ENCODE data around the gene NDUFA11. TPM values are rescaled to one million over a fixed set of nuclear protein-coding genes. Genes with fewer than 3 reads are reported as not detected.

The NDUFA11 gene
- total RNA-seq, 3 donors from 2014 or later (not counting 1 experiment from before 2014, with no cell fraction given) = 111 to 115 (median 113) TPM

- Mint-ChIP-seq H3K4me3 (no peak overlapping the region), H3K36me3 (no peaks in the 10 kb centered on the region), H3K4me1 (peaks cover 1 to 15% of the 10 kb centered on the region in 2 donors), H3K27me3 (ENCODE audit: low read depth in 2 of 2) (no peaks in the 10 kb centered on the region), H3K27ac (no peak overlapping the region), H3K9me3 (no peaks in the 10 kb centered on the region)
- no peaks in the 10 kb centered on the region for H3K4me1 ChIP-seq (ENCODE audit: control insufficient read depth, insufficient read depth, low read length)
- WGBS (ENCODE audit: insufficient coverage) = 95% methylated on average over 8 of the region's 8 CpGs
- peaks cover 24% of the 10 kb centered on the region for H3K36me3 ChIP-seq (ENCODE audit: control insufficient read depth, insufficient read depth, low read length)
- TF ChIP-seq, protein P1, sequence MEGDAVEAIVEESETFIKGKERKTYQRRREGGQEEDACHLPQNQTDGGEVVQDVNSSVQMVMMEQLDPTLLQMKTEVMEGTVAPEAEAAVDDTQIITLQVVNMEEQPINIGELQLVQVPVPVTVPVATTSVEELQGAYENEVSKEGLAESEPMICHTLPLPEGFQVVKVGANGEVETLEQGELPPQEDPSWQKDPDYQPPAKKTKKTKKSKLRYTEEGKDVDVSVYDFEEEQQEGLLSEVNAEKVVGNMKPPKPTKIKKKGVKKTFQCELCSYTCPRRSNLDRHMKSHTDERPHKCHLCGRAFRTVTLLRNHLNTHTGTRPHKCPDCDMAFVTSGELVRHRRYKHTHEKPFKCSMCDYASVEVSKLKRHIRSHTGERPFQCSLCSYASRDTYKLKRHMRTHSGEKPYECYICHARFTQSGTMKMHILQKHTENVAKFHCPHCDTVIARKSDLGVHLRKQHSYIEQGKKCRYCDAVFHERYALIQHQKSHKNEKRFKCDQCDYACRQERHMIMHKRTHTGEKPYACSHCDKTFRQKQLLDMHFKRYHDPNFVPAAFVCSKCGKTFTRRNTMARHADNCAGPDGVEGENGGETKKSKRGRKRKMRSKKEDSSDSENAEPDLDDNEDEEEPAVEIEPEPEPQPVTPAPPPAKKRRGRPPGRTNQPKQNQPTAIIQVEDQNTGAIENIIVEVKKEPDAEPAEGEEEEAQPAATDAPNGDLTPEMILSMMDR (IDR thresholded peaks at IDR 0.05) = no peak
- H3K4me3 ChIP-seq (ENCODE audit: low read length) = no peak overlapping the region
- H3K9me3 ChIP-seq (ENCODE audit: control insufficient read depth, insufficient read depth, low read length) = no peaks in the 10 kb centered on the region
- intact Hi-C loops (cut with micrococcal nuclease) = no loop called here
- ATAC-seq = no peak
- H3K27ac ChIP-seq (ENCODE audit: low read length) = no peak overlapping the region
- DNase-seq = no peak
- no peaks in the 10 kb centered on the region for H3K27me3 ChIP-seq (ENCODE audit: control insufficient read depth, insufficient read depth, low read length)
These were observed 7.7 kb downstream of the NDUFA11 start for GRCh38 chr19:5895890-5896289.

DNA sequence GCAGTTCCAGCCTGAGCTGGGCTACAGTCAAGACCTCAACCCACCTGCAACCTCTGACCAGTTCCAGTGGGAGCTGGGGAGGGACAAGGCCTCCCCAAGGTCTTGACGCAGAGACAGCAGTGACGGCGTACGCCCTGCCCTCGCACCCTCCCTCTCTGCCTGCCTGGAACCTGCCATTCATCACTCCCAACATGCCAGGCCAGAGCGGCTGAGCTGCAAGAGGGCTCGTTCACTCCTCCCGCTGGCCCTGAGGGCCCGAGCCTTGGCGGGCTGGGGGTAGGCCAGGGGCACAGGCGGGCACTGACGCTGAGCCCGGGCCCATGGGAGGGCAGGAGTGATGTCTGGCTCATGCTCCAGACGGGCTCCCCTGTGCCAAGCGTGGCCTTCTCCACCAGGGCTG is 8.2 kb downstream of the NDUFA11 start:
- H3K27me3 ChIP-seq (ENCODE audit: control insufficient read depth, insufficient read depth, low read length) = no peaks in the 10 kb centered on the region
- H3K36me3 ChIP-seq (ENCODE audit: control insufficient read depth, insufficient read depth, low read length) = peaks cover 24% of the 10 kb centered on the region
- no peaks in the 10 kb centered on the region for H3K36me3 Mint-ChIP-seq
- DNase-seq = no peak
- no peak overlapping the region for H3K4me3 ChIP-seq (ENCODE audit: low read length)
- no peaks in the 10 kb centered on the region for H3K9me3 ChIP-seq (ENCODE audit: control insufficient read depth, insufficient read depth, low read length)
- H3K4me1 ChIP-seq (ENCODE audit: control insufficient read depth, insufficient read depth, low read length) = no peaks in the 10 kb centered on the region
- no peak overlapping the region for H3K27ac Mint-ChIP-seq
- H3K4me1 Mint-ChIP-seq = peaks cover 0 to 14% of the 10 kb centered on the region in 2 donors
- ATAC-seq = no peak
- 84% methylated on average over 15 of the region's 15 CpGs for WGBS (ENCODE audit: insufficient coverage)
- no peak overlapping the region for H3K27ac ChIP-seq (ENCODE audit: low read length)
- TF ChIP-seq, protein P1 (IDR thresholded peaks at IDR 0.05) = no peak
- H3K27me3 Mint-ChIP-seq (ENCODE audit: low read depth in 2 of 2) = no peaks in the 10 kb centered on the region
- no peak overlapping the region for H3K4me3 Mint-ChIP-seq
- intact Hi-C loops (cut with micrococcal nuclease) = no loop called here
- H3K9me3 Mint-ChIP-seq = no peaks in the 10 kb centered on the region

DNA sequence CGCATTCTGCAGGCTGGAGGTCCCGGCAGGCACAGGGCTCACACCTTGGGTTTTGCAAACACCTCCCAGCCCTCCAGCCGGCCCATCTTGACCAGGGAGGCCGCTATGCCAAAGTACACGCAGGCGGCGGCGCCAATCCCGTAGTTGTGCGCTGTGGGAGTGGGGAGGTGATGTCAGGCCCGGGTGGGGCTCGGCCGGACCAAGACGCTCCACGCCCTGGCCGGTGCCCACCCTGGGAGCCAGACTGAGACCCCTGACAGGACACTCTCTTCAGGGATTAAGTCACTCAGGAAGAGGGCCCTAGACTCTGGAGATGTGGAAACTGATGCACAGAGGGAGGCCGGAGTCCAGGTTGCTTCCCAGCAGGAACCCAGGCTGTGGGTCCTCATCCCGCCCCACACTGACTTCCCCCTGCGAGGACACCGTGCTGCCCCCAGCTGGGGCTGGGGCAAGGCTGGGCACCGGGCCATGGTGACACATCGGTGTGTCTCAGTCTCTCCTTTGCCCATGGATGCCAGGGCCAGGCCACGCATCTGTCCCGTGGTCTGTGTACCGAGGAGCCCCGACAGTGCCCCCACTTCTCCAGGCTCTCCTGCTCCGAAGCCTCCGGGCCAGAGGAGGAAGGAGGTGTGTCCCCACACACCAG is 8.8 kb downstream of the NDUFA11 start:
- peaks cover 24% of the 10 kb centered on the region for H3K36me3 ChIP-seq (ENCODE audit: control insufficient read depth, insufficient read depth, low read length)
- Mint-ChIP-seq H3K9me3 (no peaks in the 10 kb centered on the region), H3K36me3 (no peaks in the 10 kb centered on the region), H3K4me3 (no peak overlapping the region), H3K4me1 (peaks cover 0 to 9% of the 10 kb centered on the region in 2 donors), H3K27me3 (ENCODE audit: low read depth in 2 of 2) (no peaks in the 10 kb centered on the region), H3K27ac (no peak overlapping the region)
- ATAC-seq (no peak), DNase-seq (no peak)
- intact Hi-C loops (cut with micrococcal nuclease) = no loop called here
- no peaks in the 10 kb centered on the region for H3K4me1 ChIP-seq (ENCODE audit: control insufficient read depth, insufficient read depth, low read length)
- TF ChIP-seq, protein P1 (IDR thresholded peaks at IDR 0.05) = no peak
- H3K27ac ChIP-seq (ENCODE audit: low read length) = no peak overlapping the region
- no peaks in the 10 kb centered on the region for H3K27me3 ChIP-seq (ENCODE audit: control insufficient read depth, insufficient read depth, low read length)
- WGBS (ENCODE audit: insufficient coverage) = 92% methylated on average over 28 of the region's 28 CpGs
- no peak overlapping the region for H3K4me3 ChIP-seq (ENCODE audit: low read length)
- H3K9me3 ChIP-seq (ENCODE audit: control insufficient read depth, insufficient read depth, low read length) = no peaks in the 10 kb centered on the region
